HG02943 (cell line): Measurements from ENCODE around the gene METTL2B.
A peak's percentile ranks its signal among the peaks of the same experiment; 100 is the strongest.
"Not testable (repeated sequence)": the region's sequence is repeated elsewhere in the genome, so short reads cannot be mapped to it uniquely, and the experiment has no call there.

Experiments used
- ATAC-seq: cut with Tn5 transposase; IDR thresholded peaks from one replicate; pipeline ENCODE4 v1.9.1; 2021; ENCODE audit warnings: mild to moderate bottlenecking, low read depth, moderate library complexity; ENCODE audit not compliant: unreplicated experiment

METTL2B gene

GRCh38 chr7:128517023-128517422 is 40.5 kb downstream of the METTL2B start:
- not testable (repeated sequence) for ATAC-seq

- not testable (repeated sequence) for ATAC-seq
Measured at GRCh38 chr7:128523226-128523931, 46.8 kb downstream of the METTL2B start.

GRCh38 chr7:128523932-128524524 is 47.5 kb downstream of the METTL2B start:
- ATAC-seq = not testable (repeated sequence)

- ATAC-seq = not testable (repeated sequence)
Measured at GRCh38 chr7:128525584-128525983, 49.0 kb downstream of the METTL2B start.

GRCh38 chr7:128526062-128526466 is 49.5 kb downstream of the METTL2B start:
- ATAC-seq = not testable (repeated sequence)

GRCh38 chr7:128529191-128529590 is 52.6 kb downstream of the METTL2B start:
- not testable (repeated sequence) for ATAC-seq

GRCh38 chr7:128530121-128530854 is 53.7 kb downstream of the METTL2B start:
- ATAC-seq = peak; percentile 18

GRCh38 chr7:128530855-128531104 is 54.2 kb downstream of the METTL2B start:
- ATAC-seq = no peak

- peak; percentile 68 for ATAC-seq
Measured at GRCh38 chr7:128531105-128531954, 54.8 kb downstream of the METTL2B start.

GRCh38 chr7:128531955-128532478 is 55.5 kb downstream of the METTL2B start:
- peak; percentile 9 for ATAC-seq

GRCh38 chr7:128532956-128533355 is 56.4 kb downstream of the METTL2B start:
- not testable (repeated sequence) for ATAC-seq

- not testable (repeated sequence) for ATAC-seq
Measured at GRCh38 chr7:128537410-128537809, 60.9 kb downstream of the METTL2B start.

GRCh38 chr7:128542530-128542929 is 66.0 kb downstream of the METTL2B start:
- ATAC-seq = not testable (repeated sequence)

GRCh38 chr7:128543300-128543699 is 66.8 kb downstream of the METTL2B start:
- not testable (repeated sequence) for ATAC-seq

GRCh38 chr7:128546319-128546851 is 69.8 kb downstream of the METTL2B start:
- ATAC-seq = not testable (repeated sequence)

GRCh38 chr7:128550920-128551319 is 74.4 kb downstream of the METTL2B start:
- no peak for ATAC-seq

GRCh38 chr7:128554394-128554793 is 77.8 kb downstream of the METTL2B start:
- not testable (repeated sequence) for ATAC-seq
